ENCODE results near the gene HOXA3.

Gene HOXA3

GRCh38 chr7:27111042-27111750 is 41.2 kb downstream of the HOXA3 start:
- no peak for DNase-seq

GRCh38 chr7:27110186-27111031 is 42.0 kb downstream of the HOXA3 start:
- no peak for DNase-seq

- DNase-seq = no peak
Measured at GRCh38 chr7:27109466-27110185, 42.8 kb downstream of the HOXA3 start.

- no peak for DNase-seq
Measured at GRCh38 chr7:27108390-27109127, 43.8 kb downstream of the HOXA3 start.

GRCh38 chr7:27107391-27108381 is 44.7 kb downstream of the HOXA3 start:
- DNase-seq = no peak

- no peak for DNase-seq
Measured at GRCh38 chr7:27106901-27107240, 45.5 kb downstream of the HOXA3 start.

GRCh38 chr7:27106181-27106900 is 46.0 kb downstream of the HOXA3 start:
- no peak for DNase-seq

GRCh38 chr7:27105301-27106031 is 46.9 kb downstream of the HOXA3 start:
- no peak for DNase-seq

- no peak for DNase-seq
Measured at GRCh38 chr7:27104341-27105058, 47.9 kb downstream of the HOXA3 start.

- no peak for DNase-seq
Measured at GRCh38 chr7:27103489-27104226, 48.7 kb downstream of the HOXA3 start.

GRCh38 chr7:27102581-27103442 is 49.6 kb downstream of the HOXA3 start, which contains the start of gene HOXA2:
Gene HOXA2, minus strand, starts transcription at chr7:27102683. Its CDS starts 183 bp downstream, at chr7:27102500.
- DNase-seq = no peak

GRCh38 chr7:27101957-27102580 is 50.3 kb downstream of the HOXA3 start:
- no peak for DNase-seq

- no peak for DNase-seq
Measured at GRCh38 chr7:27101171-27101956, 51.0 kb downstream of the HOXA3 start.

- no peak for DNase-seq
Measured at GRCh38 chr7:27100694-27101170, 51.7 kb downstream of the HOXA3 start.

GRCh38 chr7:27099453-27100370 is 52.7 kb downstream of the HOXA3 start:
- DNase-seq = no peak
